ENCODE results near the gene P2RX6.
"Not testable (repeated sequence)": the region's sequence is repeated elsewhere in the genome, so short reads cannot be mapped to it uniquely, and the experiment has no call there.

P2RX6 gene

GRCh38 chr22:21034989-21035388 lies 20.0 kb downstream of the P2RX6 start:
- DNase-seq, result no peak
- TF ChIP-seq CTCF (IDR thresholded peaks at IDR 0.05; ENCODE audit: borderline replicate concordance, extremely low read depth, low read length, poor library complexity, severe bottlenecking), result no peak
- no peak for TF ChIP-seq EZH2 (IDR thresholded peaks at IDR 0.05; ENCODE audit: borderline replicate concordance, low read depth, low read length, severe bottlenecking)

DNA sequence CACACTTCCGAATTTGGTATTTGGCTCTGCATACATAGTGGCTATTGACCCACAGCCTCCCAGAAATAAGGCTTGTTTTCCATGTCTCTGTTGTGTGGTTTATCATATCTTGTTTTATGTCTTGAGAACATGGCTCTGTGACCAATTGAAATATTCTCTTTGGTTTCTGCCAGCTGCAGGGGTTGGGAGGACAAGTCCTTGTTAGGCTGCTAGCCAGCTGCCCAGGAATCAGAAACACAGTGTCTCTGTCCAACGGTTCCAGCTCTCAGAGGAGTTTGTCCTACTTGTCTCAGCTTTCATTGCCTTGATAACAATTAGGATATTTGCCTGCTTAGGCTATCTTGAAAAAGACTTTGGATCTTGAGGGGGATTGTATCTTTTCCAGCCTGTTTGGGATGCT lies 23.4 kb downstream of the P2RX6 start:
- Histone ChIP-seq H3K9ac (ENCODE audit: low read depth, low read length) (no peak overlapping the region), H3K4me2 (ENCODE audit: insufficient read depth, low read length) (no peak overlapping the region), H2AFZ (ENCODE audit: low read depth, low read length) (no peak overlapping the region), H3K4me1 (ENCODE audit: insufficient read depth, low read length) (no peaks in the 10 kb centered on the region), H3K4me3 (ENCODE audit: low read depth in 1 of 2, low read length in 2 of 2) (no peak overlapping the region), H3K36me3 (ENCODE audit: insufficient read depth, low read length) (no peaks in the 10 kb centered on the region), H3K27ac (ENCODE audit: low read length) (no peak overlapping the region), H3K27me3 (ENCODE audit: insufficient read depth, low read length, poor library complexity) (peaks cover 7% of the 10 kb centered on the region), H3K79me2 (ENCODE audit: insufficient read depth, low read length) (no peaks in the 10 kb centered on the region), H4K20me1 (ENCODE audit: insufficient read depth, low read length) (no peaks in the 10 kb centered on the region; the same call in 1 of the 2 replicates), H3K9me3 (ENCODE audit: insufficient read depth, low read length, severe bottlenecking) (no peaks in the 10 kb centered on the region)
- TF ChIP-seq CTCF (IDR thresholded peaks at IDR 0.05; ENCODE audit: borderline replicate concordance, extremely low read depth, low read length, poor library complexity, severe bottlenecking) (no peak), EZH2 (IDR thresholded peaks at IDR 0.05; ENCODE audit: borderline replicate concordance, low read depth, low read length, severe bottlenecking) (no peak)
- ATAC-seq (ENCODE audit: insufficient read depth, low read depth) (no peak), DNase-seq (no peak)

More at GRCh38 chr22:21034989-21035388, 20.0 kb downstream of the P2RX6 start:
- ATAC-seq (ENCODE audit: insufficient read depth, low read depth), result no peak
- no peaks in the 10 kb centered on the region for H3K4me1 ChIP-seq (ENCODE audit: insufficient read depth, low read length)
- H3K9me3 ChIP-seq (ENCODE audit: insufficient read depth, low read length, severe bottlenecking), result no peaks in the 10 kb centered on the region
- H3K4me2 ChIP-seq (ENCODE audit: insufficient read depth, low read length), result no peak overlapping the region
- no peaks in the 10 kb centered on the region for H3K79me2 ChIP-seq (ENCODE audit: insufficient read depth, low read length)
- 0 out of 2 replicates have a peak, but pooled peaks cover 3% of the 10 kb centered on the region for H4K20me1 ChIP-seq (ENCODE audit: insufficient read depth, low read length)
- H3K9ac ChIP-seq (ENCODE audit: low read depth, low read length), result no peak overlapping the region
- no peaks in the 10 kb centered on the region for H3K36me3 ChIP-seq (ENCODE audit: insufficient read depth, low read length)
- no peak overlapping the region for H3K4me3 ChIP-seq (ENCODE audit: low read depth in 1 of 2, low read length in 2 of 2)
- H2AFZ ChIP-seq (ENCODE audit: low read depth, low read length), result no peak overlapping the region
- H3K27me3 ChIP-seq (ENCODE audit: insufficient read depth, low read length, poor library complexity), result peaks cover 5% of the 10 kb centered on the region
- H3K27ac ChIP-seq (ENCODE audit: low read length), result no peak overlapping the region

DNA sequence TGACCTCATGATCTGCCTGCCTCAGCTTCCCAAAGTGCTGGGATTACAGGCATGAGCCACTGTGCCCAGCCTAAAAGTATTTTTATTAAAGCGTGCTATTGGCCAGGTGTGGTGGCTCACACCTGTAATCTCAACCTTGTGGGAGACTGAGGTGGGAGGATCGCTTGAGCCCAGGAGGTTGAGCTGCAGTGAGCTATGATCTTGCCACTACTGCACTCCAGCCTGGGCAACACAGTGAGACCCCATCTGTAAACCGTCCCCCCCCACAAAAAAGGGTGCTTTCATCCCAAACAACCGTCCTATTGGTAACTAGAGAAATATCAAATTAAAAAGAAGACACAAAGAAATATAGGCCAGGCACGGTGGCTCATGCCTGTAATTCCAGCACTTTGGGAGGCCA lies 24.2 kb downstream of the P2RX6 start:
- ATAC-seq (ENCODE audit: insufficient read depth, low read depth); H3K79me2 ChIP-seq (ENCODE audit: insufficient read depth, low read length); H3K27ac ChIP-seq (ENCODE audit: low read length); H3K9me3 ChIP-seq (ENCODE audit: insufficient read depth, low read length, severe bottlenecking); H2AFZ ChIP-seq (ENCODE audit: low read depth, low read length); H3K36me3 ChIP-seq (ENCODE audit: insufficient read depth, low read length); H3K4me3 ChIP-seq (ENCODE audit: low read depth in 1 of 2, low read length in 2 of 2); H3K4me1 ChIP-seq (ENCODE audit: insufficient read depth, low read length); H3K9ac ChIP-seq (ENCODE audit: low read depth, low read length); DNase-seq; H3K4me2 ChIP-seq (ENCODE audit: insufficient read depth, low read length); H4K20me1 ChIP-seq (ENCODE audit: insufficient read depth, low read length): not testable (repeated sequence)
- peaks cover 13% of the 10 kb centered on the region for H3K27me3 ChIP-seq (ENCODE audit: insufficient read depth, low read length, poor library complexity)

- no peak overlapping the region for H3K9ac ChIP-seq (ENCODE audit: low read depth, low read length)
- H4K20me1 ChIP-seq (ENCODE audit: insufficient read depth, low read length), result no peaks in the 10 kb centered on the region; the same call in 1 of the 2 replicates
- no peak overlapping the region for H3K27ac ChIP-seq (ENCODE audit: low read length)
- H3K79me2 ChIP-seq (ENCODE audit: insufficient read depth, low read length), result no peaks in the 10 kb centered on the region
- H3K9me3 ChIP-seq (ENCODE audit: insufficient read depth, low read length, severe bottlenecking), result no peaks in the 10 kb centered on the region
- DNase-seq (no peak), ATAC-seq (ENCODE audit: insufficient read depth, low read depth) (no peak)
- no peak overlapping the region for H2AFZ ChIP-seq (ENCODE audit: low read depth, low read length)
- H3K4me1 ChIP-seq (ENCODE audit: insufficient read depth, low read length), result no peaks in the 10 kb centered on the region
- H3K4me2 ChIP-seq (ENCODE audit: insufficient read depth, low read length), result no peak overlapping the region
- H3K27me3 ChIP-seq (ENCODE audit: insufficient read depth, low read length, poor library complexity), result peaks cover 25% of the 10 kb centered on the region
- H3K36me3 ChIP-seq (ENCODE audit: insufficient read depth, low read length), result no peaks in the 10 kb centered on the region
- TF ChIP-seq CTCF (IDR thresholded peaks at IDR 0.05; ENCODE audit: borderline replicate concordance, extremely low read depth, low read length, poor library complexity, severe bottlenecking) (no peak), EZH2 (IDR thresholded peaks at IDR 0.05; ENCODE audit: borderline replicate concordance, low read depth, low read length, severe bottlenecking) (no peak)
- H3K4me3 ChIP-seq (ENCODE audit: low read depth in 1 of 2, low read length in 2 of 2), result no peak overlapping the region
Observed at GRCh38 chr22:21041937-21042336, 27.0 kb downstream of the P2RX6 start.

All from DND-41 (cell line).